A673 (cell line): ENCODE results near the gene PPCS. TPM values are rescaled to one million over a fixed set of nuclear protein-coding genes. Genes with fewer than 3 reads are reported as not detected.

Experiments used
- BruUV-seq: library from RNA; stranded (reverse); fragments of 400-500 nt; replicated peaks from 2 replicates; lab custom pipeline; 2021; lab: Mats Ljungman, UMichigan
- CTCF ChIA-PET: fragments of 300-600 bp; sonication (Branson Sonifier 250); formaldehyde crosslinking; loops from one replicate; lab custom pipeline; 2022; ENCODE audit warnings: antibody characterized with exemption; lab: Charles Lee
- POLR2A ChIA-PET: fragments of 300-600 bp; sonication (Branson Sonifier 250); formaldehyde crosslinking; loops from one replicate; lab custom pipeline; 2022; ENCODE audit warnings: antibody characterized with exemption; ENCODE audit not compliant: low non-redundant PET; lab: Charles Lee
- DNase-seq: peaks from one replicate; pipeline ENCODE4 v3.0.0-alpha.2; 2015; ENCODE audit warnings: low spot score
- H3K27ac ChIP-seq: fragments of 200-600 bp; sonication (generic); 2 replicates; pipeline ENCODE4 v1.5.1; 2016; ENCODE audit warnings: mixed run types, low read depth, mild to moderate bottlenecking, mixed read lengths, antibody characterized with exemption, low read length; ENCODE audit not compliant: poor library complexity, severe bottlenecking
- H3K27me3 ChIP-seq: fragments of 200-600 bp; sonication (generic); replicated peaks from 2 replicates; pipeline ENCODE4 v1.6.1; 2017; ENCODE audit warnings: mixed run types, low read depth, mild to moderate bottlenecking, mixed read lengths, antibody characterized with exemption, low read length; ENCODE audit not compliant: insufficient read depth, poor library complexity
- H3K36me3 ChIP-seq: fragments of 200-600 bp; sonication (generic); 2 replicates; pipeline ENCODE4 v1.6.1; 2016; ENCODE audit warnings: mixed run types, mild to moderate bottlenecking, mixed read lengths, antibody characterized with exemption, low read length; ENCODE audit not compliant: insufficient read depth, poor library complexity, severe bottlenecking
- H3K4me1 ChIP-seq: fragments of 200-600 bp; sonication (generic); 2 replicates; pipeline ENCODE4 v1.6.1; 2017; ENCODE audit warnings: mixed run types, mild to moderate bottlenecking, mixed read lengths, antibody characterized with exemption, low read length; ENCODE audit not compliant: insufficient read depth, poor library complexity, severe bottlenecking
- H3K4me3 ChIP-seq: fragments of 200-600 bp; sonication (generic); 2 replicates; pipeline ENCODE4 v1.5.1; 2016; ENCODE audit warnings: low read depth, mixed run types, mild to moderate bottlenecking, mixed read lengths, low read length; ENCODE audit not compliant: poor library complexity, severe bottlenecking
- H3K9me3 ChIP-seq: fragments of 200-600 bp; sonication (generic); 2 replicates; pipeline ENCODE4 v1.6.1; 2016; ENCODE audit warnings: mixed run types, low read depth, mild to moderate bottlenecking, mixed read lengths, antibody characterized with exemption, low read length; ENCODE audit not compliant: poor library complexity, severe bottlenecking
- CTCF ChIP-seq: fragments of 300-800, 200-600 bp; sonication (generic); conservative IDR thresholded peaks from 2 replicates; pipeline ENCODE4 v1.5.1; 2017; ENCODE audit warnings: low read depth, mild to moderate bottlenecking, antibody characterized with exemption, low read length, moderate library complexity, mixed read lengths
- EZH2 ChIP-seq: fragments of 200-600 bp; sonication (generic); IDR thresholded peaks from 2 replicates; pipeline ENCODE4 v1.6.1; 2017; ENCODE audit warnings: borderline replicate concordance, low read depth, mild to moderate bottlenecking, mixed read lengths, antibody characterized with exemption, low read length; ENCODE audit not compliant: poor library complexity, severe bottlenecking
- intact Hi-C: fragments of 100-400 bp; cut with micrococcal nuclease; formaldehyde crosslinking; loops from one replicate; pipeline ENCODE4 v1.10.0; 2022; ENCODE audit not compliant: unreplicated experiment
- total RNA-seq: library from RNA; stranded (reverse); gene quantifications from 2 replicates; pipeline ENCODE4 v1.2.3, GENCODE V29; 2021

Gene PPCS
- total RNA-seq, 1 experiment from 2014 or later = 35.7 TPM

- DNase-seq = no peak
- no peak overlapping the region for H3K4me3 ChIP-seq
- peaks cover 6% of the 10 kb centered on the region for H3K27me3 ChIP-seq
- POLR2A ChIA-PET = no interaction called here
- CTCF ChIA-PET = no interaction called here
- H3K27ac ChIP-seq = no peak overlapping the region
- no peaks in the 10 kb centered on the region for H3K9me3 ChIP-seq
- H3K36me3 ChIP-seq = peaks cover 7% of the 10 kb centered on the region
- BruUV-seq = no TSS peak
- TF ChIP-seq EZH2 = no peak
- TF ChIP-seq CTCF = no peak
- peaks cover 8% of the 10 kb centered on the region for H3K4me1 ChIP-seq
- intact Hi-C loops = no loop called here
Observed at GRCh38 chr1:42453386-42453785, 3.0 kb upstream of the PPCS start.

- no TSS peak for BruUV-seq
- ChIA-PET POLR2A (no interaction called here), CTCF (interaction anchor here (0.7 kb wide), 1 partner anchor 25 kb away, joined by 4 read pairs; no protein-coding TSS in a partner anchor)
- Histone ChIP-seq H3K27me3 (peaks cover 6% of the 10 kb centered on the region), H3K4me3 (no peak overlapping the region), H3K27ac (no peak overlapping the region), H3K36me3 (peaks cover 15% of the 10 kb centered on the region), H3K9me3 (no peaks in the 10 kb centered on the region), H3K4me1 (peaks cover 8% of the 10 kb centered on the region)
- intact Hi-C loops = no loop called here
- TF ChIP-seq EZH2 (no peak), CTCF (no peak)
- no peak for DNase-seq
Observed at GRCh38 chr1:42454403-42454802, 1.9 kb upstream of the PPCS start.

GRCh38 chr1:42456754-42457089 is 379 bp downstream of the PPCS start:
- CTCF ChIA-PET = no interaction called here
- DNase-seq = peak; percentile 56
- H3K36me3 ChIP-seq = peaks cover 22% of the 10 kb centered on the region
- TF ChIP-seq CTCF = no peak
- TF ChIP-seq EZH2 = no peak
- H3K27ac ChIP-seq = peak overlapping the region; percentile 84
- H3K4me3 ChIP-seq = peak overlapping the region; percentile 72
- intact Hi-C loops = no loop called here
- H3K27me3 ChIP-seq = peaks cover 3% of the 10 kb centered on the region
- BruUV-seq = no TSS peak
- POLR2A ChIA-PET = no interaction called here
- H3K4me1 ChIP-seq = peaks cover 9% of the 10 kb centered on the region
- no peaks in the 10 kb centered on the region for H3K9me3 ChIP-seq
